ENCODE data around the gene AOPEP.

The AOPEP gene

GRCh38 chr9:94717761-94718160, 8.7 kb upstream of the AOPEP start:
- Histone ChIP-seq H3K9me3 (ENCODE audit: control insufficient read depth in 1 of 2, low read length in 2 of 2) (no peaks in the 10 kb centered on the region), H3K27me3 (ENCODE audit: low read depth, low read length) (no peaks in the 10 kb centered on the region), H3K4me3 (ENCODE audit: low read depth in 1 of 2, low read length in 2 of 2) (no peak overlapping the region), H3K36me3 (ENCODE audit: control insufficient read depth in 1 of 2, insufficient read depth in 2 of 2, low read length in 2 of 2) (no peaks in the 10 kb centered on the region), H3K4me1 (ENCODE audit: control insufficient read depth in 1 of 2, insufficient read depth in 2 of 2, low read length in 2 of 2) (no peaks in the 10 kb centered on the region), H3K27ac (ENCODE audit: low read length) (no peak overlapping the region)

GRCh38 chr9:94718936-94719335, 7.6 kb upstream of the AOPEP start:
- Histone ChIP-seq H3K4me3 (ENCODE audit: low read depth in 1 of 2, low read length in 2 of 2) (no peak overlapping the region), H3K36me3 (ENCODE audit: control insufficient read depth in 1 of 2, insufficient read depth in 2 of 2, low read length in 2 of 2) (no peaks in the 10 kb centered on the region), H3K9me3 (ENCODE audit: control insufficient read depth in 1 of 2, low read length in 2 of 2) (no peaks in the 10 kb centered on the region), H3K27ac (ENCODE audit: low read length) (no peak overlapping the region), H3K27me3 (ENCODE audit: low read depth, low read length) (no peaks in the 10 kb centered on the region), H3K4me1 (ENCODE audit: control insufficient read depth in 1 of 2, insufficient read depth in 2 of 2, low read length in 2 of 2) (no peaks in the 10 kb centered on the region)

- no peaks in the 10 kb centered on the region for H3K4me1 ChIP-seq (ENCODE audit: control insufficient read depth in 1 of 2, insufficient read depth in 2 of 2, low read length in 2 of 2)
- H3K27ac ChIP-seq (ENCODE audit: low read length): no peak overlapping the region
- H3K4me3 ChIP-seq (ENCODE audit: low read depth in 1 of 2, low read length in 2 of 2): no peak overlapping the region
- no peaks in the 10 kb centered on the region for H3K36me3 ChIP-seq (ENCODE audit: control insufficient read depth in 1 of 2, insufficient read depth in 2 of 2, low read length in 2 of 2)
- no peaks in the 10 kb centered on the region for H3K9me3 ChIP-seq (ENCODE audit: control insufficient read depth in 1 of 2, low read length in 2 of 2)
- no peaks in the 10 kb centered on the region for H3K27me3 ChIP-seq (ENCODE audit: low read depth, low read length)
Measured at GRCh38 chr9:94719878-94720277, 6.6 kb upstream of the AOPEP start.

- no peaks in the 10 kb centered on the region for H3K36me3 ChIP-seq (ENCODE audit: control insufficient read depth in 1 of 2, insufficient read depth in 2 of 2, low read length in 2 of 2)
- no peaks in the 10 kb centered on the region for H3K27me3 ChIP-seq (ENCODE audit: low read depth, low read length)
- H3K4me3 ChIP-seq (ENCODE audit: low read depth in 1 of 2, low read length in 2 of 2): no peak overlapping the region
- peaks cover 0 to under 1% of the 10 kb centered on the region in 2 donors for H3K4me1 ChIP-seq (ENCODE audit: control insufficient read depth in 1 of 2, insufficient read depth in 2 of 2, low read length in 2 of 2)
- H3K27ac ChIP-seq (ENCODE audit: low read length): no peak overlapping the region
- H3K9me3 ChIP-seq (ENCODE audit: control insufficient read depth in 1 of 2, low read length in 2 of 2): no peaks in the 10 kb centered on the region
Measured at GRCh38 chr9:94720846-94721549, 5.5 kb upstream of the AOPEP start.

GRCh38 chr9:94721754-94722153, 4.7 kb upstream of the AOPEP start:
- H3K4me1 ChIP-seq (ENCODE audit: control insufficient read depth in 1 of 2, insufficient read depth in 2 of 2, low read length in 2 of 2): peaks cover 0 to 3% of the 10 kb centered on the region in 2 donors
- no peak overlapping the region for H3K4me3 ChIP-seq (ENCODE audit: low read depth in 1 of 2, low read length in 2 of 2)
- no peak overlapping the region for H3K27ac ChIP-seq (ENCODE audit: low read length)
- no peaks in the 10 kb centered on the region for H3K27me3 ChIP-seq (ENCODE audit: low read depth, low read length)
- no peaks in the 10 kb centered on the region for H3K36me3 ChIP-seq (ENCODE audit: control insufficient read depth in 1 of 2, insufficient read depth in 2 of 2, low read length in 2 of 2)
- H3K9me3 ChIP-seq (ENCODE audit: control insufficient read depth in 1 of 2, low read length in 2 of 2): no peaks in the 10 kb centered on the region

GRCh38 chr9:94725293-94725692, 1.2 kb upstream of the AOPEP start:
- H3K27me3 ChIP-seq (ENCODE audit: low read depth, low read length): no peaks in the 10 kb centered on the region
- H3K4me3 ChIP-seq (ENCODE audit: low read depth in 1 of 2, low read length in 2 of 2): no peak overlapping the region
- H3K4me1 ChIP-seq (ENCODE audit: control insufficient read depth in 1 of 2, insufficient read depth in 2 of 2, low read length in 2 of 2): peaks cover 0 to 8% of the 10 kb centered on the region in 2 donors
- no peak overlapping the region for H3K27ac ChIP-seq (ENCODE audit: low read length)
- H3K36me3 ChIP-seq (ENCODE audit: control insufficient read depth in 1 of 2, insufficient read depth in 2 of 2, low read length in 2 of 2): no peaks in the 10 kb centered on the region
- H3K9me3 ChIP-seq (ENCODE audit: control insufficient read depth in 1 of 2, low read length in 2 of 2): no peaks in the 10 kb centered on the region

- Histone ChIP-seq H3K4me1 (ENCODE audit: control insufficient read depth in 1 of 2, insufficient read depth in 2 of 2, low read length in 2 of 2) (peaks cover 0 to 8% of the 10 kb centered on the region in 2 donors), H3K36me3 (ENCODE audit: control insufficient read depth in 1 of 2, insufficient read depth in 2 of 2, low read length in 2 of 2) (no peaks in the 10 kb centered on the region), H3K27me3 (ENCODE audit: low read depth, low read length) (no peaks in the 10 kb centered on the region), H3K9me3 (ENCODE audit: control insufficient read depth in 1 of 2, low read length in 2 of 2) (no peaks in the 10 kb centered on the region), H3K27ac (ENCODE audit: low read length) (no peak overlapping the region), H3K4me3 (ENCODE audit: low read depth in 1 of 2, low read length in 2 of 2) (no peak overlapping the region)
Measured at GRCh38 chr9:94728719-94729118, 2.2 kb downstream of the AOPEP start.

GRCh38 chr9:94729199-94729598, 2.7 kb downstream of the AOPEP start:
- Histone ChIP-seq H3K4me3 (ENCODE audit: low read depth in 1 of 2, low read length in 2 of 2) (no peak overlapping the region), H3K27ac (ENCODE audit: low read length) (no peak overlapping the region), H3K36me3 (ENCODE audit: control insufficient read depth in 1 of 2, insufficient read depth in 2 of 2, low read length in 2 of 2) (no peaks in the 10 kb centered on the region), H3K9me3 (ENCODE audit: control insufficient read depth in 1 of 2, low read length in 2 of 2) (no peaks in the 10 kb centered on the region), H3K27me3 (ENCODE audit: low read depth, low read length) (no peaks in the 10 kb centered on the region), H3K4me1 (ENCODE audit: control insufficient read depth in 1 of 2, insufficient read depth in 2 of 2, low read length in 2 of 2) (peaks cover 0 to 8% of the 10 kb centered on the region in 2 donors)

GRCh38 chr9:94734054-94734754, 7.7 kb downstream of the AOPEP start:
- no peak overlapping the region for H3K4me3 ChIP-seq (ENCODE audit: low read depth in 1 of 2, low read length in 2 of 2)
- H3K36me3 ChIP-seq (ENCODE audit: control insufficient read depth in 1 of 2, insufficient read depth in 2 of 2, low read length in 2 of 2): no peaks in the 10 kb centered on the region
- no peaks in the 10 kb centered on the region for H3K27me3 ChIP-seq (ENCODE audit: low read depth, low read length)
- H3K27ac ChIP-seq (ENCODE audit: low read length): no peak overlapping the region
- no peaks in the 10 kb centered on the region for H3K4me1 ChIP-seq (ENCODE audit: control insufficient read depth in 1 of 2, insufficient read depth in 2 of 2, low read length in 2 of 2)
- no peaks in the 10 kb centered on the region for H3K9me3 ChIP-seq (ENCODE audit: control insufficient read depth in 1 of 2, low read length in 2 of 2)

- Histone ChIP-seq H3K36me3 (ENCODE audit: control insufficient read depth in 1 of 2, insufficient read depth in 2 of 2, low read length in 2 of 2) (no peaks in the 10 kb centered on the region), H3K27me3 (ENCODE audit: low read depth, low read length) (no peaks in the 10 kb centered on the region), H3K27ac (ENCODE audit: low read length) (no peak overlapping the region), H3K4me1 (ENCODE audit: control insufficient read depth in 1 of 2, insufficient read depth in 2 of 2, low read length in 2 of 2) (no peaks in the 10 kb centered on the region), H3K9me3 (ENCODE audit: control insufficient read depth in 1 of 2, low read length in 2 of 2) (no peaks in the 10 kb centered on the region), H3K4me3 (ENCODE audit: low read depth in 1 of 2, low read length in 2 of 2) (no peak overlapping the region)
Measured at GRCh38 chr9:94736759-94737158, 10.3 kb downstream of the AOPEP start.

GRCh38 chr9:94740145-94740840, 13.8 kb downstream of the AOPEP start:
- Histone ChIP-seq H3K9me3 (ENCODE audit: control insufficient read depth in 1 of 2, low read length in 2 of 2) (no peaks in the 10 kb centered on the region), H3K4me3 (ENCODE audit: low read depth in 1 of 2, low read length in 2 of 2) (no peak overlapping the region), H3K27ac (ENCODE audit: low read length) (no peak overlapping the region), H3K27me3 (ENCODE audit: low read depth, low read length) (no peaks in the 10 kb centered on the region), H3K4me1 (ENCODE audit: control insufficient read depth in 1 of 2, insufficient read depth in 2 of 2, low read length in 2 of 2) (no peaks in the 10 kb centered on the region), H3K36me3 (ENCODE audit: control insufficient read depth in 1 of 2, insufficient read depth in 2 of 2, low read length in 2 of 2) (no peaks in the 10 kb centered on the region)
